GM19099 (cell line): Measurements from ENCODE around the gene KRTAP10-11.
"Not testable (repeated sequence)": the region's sequence is repeated elsewhere in the genome, so short reads cannot be mapped to it uniquely, and the experiment has no call there.

ENCODE experiments used
- POLR2A ChIP-seq: IDR thresholded peaks from 3 replicates; pipeline ENCODE4 v1.6.1; 2011; ENCODE audit warnings: low read depth; ENCODE audit not compliant: insufficient read length; ENCODE audit errors: extremely low read depth

The KRTAP10-11 gene

DNA sequence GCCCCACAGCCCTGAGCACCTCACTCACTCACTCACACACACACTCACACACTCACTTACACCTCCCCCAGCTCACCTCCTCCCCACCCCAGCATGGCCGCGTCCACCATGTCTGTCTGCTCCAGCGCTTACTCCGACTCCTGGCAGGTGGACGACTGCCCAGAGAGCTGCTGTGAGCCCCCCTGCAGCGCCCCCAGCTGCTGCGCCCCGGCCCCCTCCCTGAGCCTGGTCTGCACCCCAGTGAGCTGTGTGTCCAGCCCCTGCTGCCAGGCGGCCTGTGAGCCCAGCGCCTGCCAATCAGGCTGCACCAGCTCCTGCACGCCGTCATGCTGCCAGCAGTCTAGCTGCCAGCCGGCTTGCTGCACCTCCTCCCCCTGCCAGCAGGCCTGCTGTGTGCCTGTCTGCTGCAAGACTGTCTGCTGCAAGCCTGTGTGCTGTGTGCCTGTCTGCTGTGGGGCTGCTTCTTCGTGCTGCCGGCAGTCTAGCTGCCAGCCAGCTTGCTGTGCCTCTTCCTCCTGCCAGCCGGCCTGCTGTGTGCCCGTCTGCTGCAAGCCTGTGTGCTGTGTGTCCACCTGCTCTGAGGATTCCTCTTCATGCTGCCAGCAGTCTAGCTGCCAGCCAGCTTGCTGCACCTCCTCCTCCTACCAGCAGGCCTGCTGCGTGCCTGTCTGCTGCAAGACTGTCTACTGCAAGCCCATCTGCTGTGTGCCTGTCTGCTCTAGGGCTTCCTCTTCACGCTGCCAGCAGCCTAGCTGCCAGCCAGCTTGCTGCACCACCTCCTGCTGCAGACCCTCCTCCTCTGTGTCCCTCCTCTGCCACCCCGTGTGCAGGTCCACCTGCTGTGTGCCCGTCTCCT is at the start of gene KRTAP10-11:
KRTAP10-11 (plus strand) TSS at position 49 of the 856 bp plus-strand sequence; CDS start at position 94, 45 bp downstream.
- not testable (repeated sequence) for TF ChIP-seq POLR2A

DNA sequence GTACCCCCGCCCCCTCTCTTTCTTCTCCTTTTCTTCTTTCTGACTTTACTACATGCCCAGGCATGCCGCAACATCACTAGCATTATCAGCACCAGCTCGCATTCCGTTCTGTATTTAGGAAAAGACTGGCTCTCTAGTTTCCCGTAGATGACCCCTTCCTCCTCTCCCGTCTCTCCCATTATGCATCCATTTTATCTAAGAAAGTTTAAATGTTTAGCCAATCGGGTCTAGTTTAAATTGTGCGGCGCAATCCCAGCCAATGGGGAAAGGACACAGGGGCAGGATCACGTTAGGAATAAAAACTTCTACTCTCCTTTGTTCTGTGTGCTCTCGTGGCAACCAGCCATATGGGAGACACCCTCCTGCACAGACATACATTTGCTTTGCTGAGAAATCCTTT is 48.2 kb upstream of the KRTAP10-11 start:
- no peak for TF ChIP-seq POLR2A

DNA sequence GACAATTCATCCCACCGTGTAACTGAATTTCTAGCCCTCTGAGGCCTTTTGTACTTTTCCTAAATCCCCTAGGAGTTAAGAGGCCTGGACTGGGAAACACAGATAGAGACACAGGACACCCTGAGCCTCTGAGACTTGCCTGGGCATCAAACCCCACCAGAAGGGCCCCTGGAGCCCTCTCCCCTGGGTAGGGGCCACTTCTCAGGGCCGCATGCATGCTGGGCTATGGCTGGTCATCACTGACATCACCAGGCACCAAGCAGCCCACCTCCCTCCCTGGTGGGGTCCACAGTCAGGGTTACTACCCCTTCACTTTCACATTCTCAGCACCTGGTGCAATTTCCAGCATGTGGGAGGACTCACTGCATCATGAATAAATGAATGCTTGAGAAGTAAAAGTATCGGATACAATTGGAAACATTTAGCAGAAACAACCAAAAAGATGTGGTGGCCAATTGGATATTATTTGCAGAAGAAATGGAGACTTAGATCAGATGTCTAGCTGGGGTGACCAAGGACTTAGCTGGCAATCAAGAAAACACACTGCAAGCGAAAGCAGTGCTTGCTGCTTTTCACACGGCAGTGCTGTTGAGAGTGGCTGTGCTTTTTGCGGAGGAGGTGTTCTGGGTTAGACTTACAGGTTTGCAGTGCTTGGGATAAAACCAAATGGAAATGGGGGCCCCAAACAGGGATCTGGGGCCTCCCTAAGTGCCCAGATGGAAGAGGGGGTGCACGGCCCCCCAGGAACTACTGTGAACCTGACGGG is 46.8 kb upstream of the KRTAP10-11 start:
- no peak for TF ChIP-seq POLR2A

DNA sequence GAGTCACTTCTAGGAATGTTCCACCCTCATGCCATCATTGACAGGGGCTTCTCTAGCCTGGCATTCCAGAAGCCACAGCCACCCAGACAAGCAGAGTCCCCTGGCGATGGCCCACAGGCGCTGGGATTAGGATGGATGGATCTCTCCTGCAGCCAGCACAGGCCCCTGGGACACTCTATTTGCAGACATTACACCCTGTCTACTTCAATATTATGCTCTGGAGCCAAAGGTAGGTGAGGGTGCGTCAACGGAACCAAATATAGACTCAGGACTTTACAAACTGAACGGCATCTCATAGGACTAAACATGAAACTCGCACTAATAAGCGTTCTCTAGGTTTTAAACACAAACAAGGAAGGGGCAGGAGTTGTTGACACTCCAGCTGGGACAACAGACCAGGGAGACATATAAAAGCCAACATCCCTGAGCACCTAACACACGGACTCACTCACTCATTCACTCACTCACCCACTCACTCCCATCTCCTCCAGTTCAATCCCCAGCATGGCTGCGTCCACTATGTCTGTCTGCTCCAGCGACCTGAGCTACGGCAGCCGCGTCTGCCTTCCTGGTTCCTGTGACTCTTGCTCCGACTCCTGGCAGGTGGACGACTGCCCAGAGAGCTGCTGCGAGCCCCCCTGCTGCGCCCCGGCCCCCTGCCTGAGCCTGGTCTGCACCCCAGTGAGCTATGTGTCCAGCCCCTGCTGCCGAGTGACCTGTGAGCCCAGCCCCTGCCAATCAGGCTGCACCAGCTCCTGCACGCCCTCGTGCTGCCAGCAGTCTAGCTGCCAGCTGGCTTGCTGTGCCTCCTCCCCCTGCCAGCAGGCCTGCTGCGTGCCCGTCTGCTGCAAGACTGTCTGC is 45.9 kb upstream of the KRTAP10-11 start, which contains the start of gene KRTAP10-7:
KRTAP10-7 (plus strand) TSS at position 480 of the 861 bp plus-strand sequence; CDS start at position 505, 25 bp downstream.
- not testable (repeated sequence) for TF ChIP-seq POLR2A

DNA sequence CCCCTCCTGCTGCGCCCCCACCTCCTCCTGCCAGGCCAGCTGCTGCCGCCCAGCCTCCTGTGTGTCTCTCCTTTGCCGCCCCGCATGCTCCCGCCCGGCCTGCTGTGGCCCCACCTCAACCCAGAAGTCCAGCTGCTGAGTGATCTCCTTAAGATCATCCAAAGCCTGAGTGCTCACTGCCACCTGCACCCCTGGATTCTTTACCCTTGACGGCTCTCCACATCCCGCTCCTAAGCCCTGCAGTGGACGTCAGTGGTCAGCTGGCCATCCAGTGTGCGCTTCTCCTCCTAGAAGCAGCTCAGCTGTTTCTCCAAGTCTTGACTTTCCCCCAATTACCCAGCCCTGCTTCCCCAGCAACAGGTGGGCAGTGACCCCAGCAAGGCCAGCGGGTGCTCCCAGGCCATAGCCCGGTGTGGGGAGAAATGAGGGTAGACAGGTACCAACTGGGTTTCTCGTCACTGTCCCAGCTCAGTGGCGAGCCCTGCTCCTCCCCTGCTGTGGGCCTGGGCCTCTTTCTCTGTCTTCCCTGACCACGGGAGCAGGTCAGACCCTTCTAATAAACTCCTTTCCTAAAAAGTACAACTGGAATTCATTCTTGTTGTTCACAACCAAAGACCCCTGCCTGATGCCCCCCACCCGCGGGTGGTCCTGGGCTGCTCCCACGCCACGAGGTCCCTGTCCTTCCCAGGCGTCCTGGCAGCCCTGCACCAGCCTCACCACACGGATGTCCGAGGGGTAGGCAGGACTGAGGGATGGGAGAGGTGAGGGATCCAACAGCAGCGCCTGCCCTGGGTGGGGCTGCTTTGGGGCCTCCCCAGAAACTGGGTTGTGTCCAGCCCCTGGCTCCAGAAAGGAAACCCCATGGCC is 44.4 kb upstream of the KRTAP10-11 start:
- TF ChIP-seq POLR2A, result no peak

DNA sequence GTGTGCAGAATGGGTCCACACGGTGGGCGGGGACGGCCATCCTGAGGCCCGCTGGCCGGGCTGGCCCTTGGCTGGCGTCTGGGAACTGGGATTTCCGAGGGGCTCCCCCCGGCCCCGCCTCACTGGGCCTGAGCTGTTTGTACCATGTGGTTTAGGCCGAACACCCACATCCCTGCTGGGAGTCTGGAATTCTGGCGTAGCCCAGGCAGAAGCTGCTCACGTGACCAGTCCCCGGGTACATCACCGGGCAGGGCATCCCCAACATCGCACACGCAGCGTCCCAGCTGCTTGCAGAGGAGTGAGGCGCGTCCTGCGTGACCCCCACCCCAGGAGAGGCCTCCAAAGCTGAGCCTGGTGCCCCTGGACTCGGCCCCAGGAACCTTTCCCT is 43.8 kb upstream of the KRTAP10-11 start:
- TF ChIP-seq POLR2A, result no peak

GRCh38 chr21:44603109-44603875 is 42.9 kb upstream of the KRTAP10-11 start:
- TF ChIP-seq POLR2A, result no peak

DNA sequence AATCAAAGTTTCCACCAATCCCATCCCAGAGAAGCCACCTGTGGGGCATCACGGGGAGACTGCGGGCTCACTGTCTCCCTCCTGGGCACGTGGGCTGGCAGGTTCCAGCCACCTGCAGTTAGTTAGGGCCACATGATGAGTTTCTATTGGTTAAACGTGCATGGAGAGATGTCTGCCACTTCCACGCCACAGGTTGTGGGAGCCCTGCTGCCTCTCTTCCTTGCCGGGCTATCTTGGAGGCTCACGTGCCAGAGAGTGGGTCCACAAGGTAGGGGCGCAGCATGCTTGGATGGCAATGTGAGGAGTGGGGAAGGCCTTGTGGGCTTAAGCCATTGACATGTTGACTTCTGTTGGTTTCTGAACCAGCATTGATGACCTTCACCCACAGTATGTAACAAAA is 42.3 kb upstream of the KRTAP10-11 start:
- TF ChIP-seq POLR2A, result no peak

- no peak for TF ChIP-seq POLR2A
Observed at GRCh38 chr21:44606495-44606894, 39.7 kb upstream of the KRTAP10-11 start.

DNA sequence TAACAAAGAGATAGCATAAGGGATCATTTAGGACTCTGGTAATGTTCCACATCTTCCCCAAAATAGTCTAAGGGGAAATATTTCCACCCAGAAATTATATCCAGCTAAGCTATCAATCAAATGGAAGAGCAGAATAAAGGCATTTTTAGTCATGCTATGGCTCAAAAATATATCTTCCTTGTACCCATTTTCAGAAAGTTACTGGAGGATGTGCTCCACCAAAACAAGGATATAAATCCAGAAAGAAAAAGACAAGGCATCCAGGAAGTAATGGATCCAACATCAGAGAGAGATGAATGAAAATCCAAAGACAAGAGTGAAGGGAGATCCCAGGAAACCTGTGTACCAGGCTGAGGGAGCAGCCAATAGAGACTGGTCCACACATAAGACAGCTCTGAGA is 37.0 kb upstream of the KRTAP10-11 start:
- no peak for TF ChIP-seq POLR2A

GRCh38 chr21:44611551-44611950 is 34.7 kb upstream of the KRTAP10-11 start:
- no peak for TF ChIP-seq POLR2A

DNA sequence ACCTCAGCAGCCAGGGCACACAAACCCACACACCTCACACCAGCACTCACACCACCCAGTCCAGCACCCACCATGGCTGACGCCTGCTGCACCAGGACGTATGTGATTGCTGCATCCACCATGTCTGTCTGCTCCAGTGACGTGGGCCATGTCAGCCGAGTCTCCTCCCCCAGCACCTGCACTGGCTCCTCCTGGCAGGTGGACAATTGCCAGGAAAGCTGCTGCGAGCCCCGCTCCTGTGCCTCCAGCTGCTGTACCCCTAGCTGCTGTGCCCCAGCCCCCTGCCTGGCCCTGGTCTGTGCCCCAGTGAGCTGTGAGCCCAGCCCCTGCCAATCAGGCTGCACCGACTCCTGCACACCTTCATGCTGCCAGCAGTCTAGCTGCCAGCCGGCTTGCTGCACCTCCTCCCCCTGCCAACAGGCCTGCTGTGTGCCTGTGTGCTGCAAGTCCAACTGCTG is 34.2 kb upstream of the KRTAP10-11 start, which contains the start of gene KRTAP10-8:
KRTAP10-8 (plus strand) TSS at position 51 of the 458 bp plus-strand sequence; CDS start at position 73, 22 bp downstream.
- no peak for TF ChIP-seq POLR2A

DNA sequence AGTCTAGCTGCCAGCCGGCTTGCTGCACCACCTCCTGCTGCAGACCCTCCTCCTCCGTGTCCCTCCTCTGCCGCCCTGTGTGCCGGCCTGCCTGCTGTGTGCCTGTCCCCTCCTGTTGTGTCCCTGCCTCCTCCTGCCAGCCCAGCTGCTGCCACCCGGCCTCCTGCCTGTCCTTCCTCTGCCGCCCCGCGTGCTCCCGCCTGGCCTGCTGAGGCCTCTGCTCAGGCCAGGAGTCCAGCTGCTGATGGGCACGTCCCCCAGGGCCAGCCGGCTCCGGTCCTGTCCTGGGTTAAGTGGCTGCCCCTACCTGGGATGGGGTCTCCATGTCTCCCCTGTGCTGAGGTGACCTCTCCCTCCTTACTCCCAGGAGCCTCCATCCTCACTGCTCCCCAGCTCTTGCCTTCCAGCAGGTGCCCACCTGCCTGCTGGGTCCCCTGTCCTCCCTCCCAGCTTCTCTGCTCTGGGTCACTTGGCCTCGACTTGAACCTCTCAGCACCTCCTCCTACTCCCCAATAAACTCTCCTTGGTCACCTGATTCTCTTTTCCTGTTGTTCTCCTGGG is 33.5 kb upstream of the KRTAP10-11 start:
- no peak for TF ChIP-seq POLR2A
